Activated CD4-positive, alpha-beta T cell treated with anti-CD3 and anti-CD28 coated beads for 36 hours (primary cell): ENCODE data around the gene ZNF615. TPM values are rescaled to one million over a fixed set of nuclear protein-coding genes. Genes with fewer than 3 reads are reported as not detected.
A peak's percentile ranks its signal among the peaks of the same experiment; 100 is the strongest.
"Not testable (repeated sequence)": the region's sequence is repeated elsewhere in the genome, so short reads cannot be mapped to it uniquely, and the experiment has no call there.

ENCODE experiments used
- ATAC-seq: fragments of 200-7000 bp; cut with Tn5 transposase; one replicate; pipeline ENCODE4 v1.10.0; 2021; ENCODE audit warnings: mild to moderate bottlenecking, moderate library complexity
- CTCF ChIA-PET: fragments of 350-600 bp; sonication (Branson Sonifier 250); formaldehyde crosslinking; loops from one replicate; lab custom pipeline; 2021; ENCODE audit warnings: antibody characterized with exemption; lab: Charles Lee
- POLR2A ChIA-PET: fragments of 350-600 bp; sonication (Branson Sonifier 250); formaldehyde crosslinking; loops from one replicate; lab custom pipeline; 2021; ENCODE audit warnings: antibody characterized with exemption, inconsistent platforms; lab: Charles Lee
- DNase-seq: peaks from one replicate; pipeline ENCODE4 v3.0.0-alpha.2; 2020
- H3K27ac Mint-ChIP-seq: one replicate; pipeline ENCODE4 v1.8.0; 2021; ENCODE audit warnings: mixed read lengths
- H3K27me3 Mint-ChIP-seq: one replicate; pipeline ENCODE4 v1.8.0; 2021; ENCODE audit warnings: mixed read lengths
- H3K36me3 Mint-ChIP-seq: one replicate; pipeline ENCODE4 v1.8.0; 2021; ENCODE audit warnings: low read depth, mixed read lengths
- H3K4me1 Mint-ChIP-seq: one replicate; pipeline ENCODE4 v1.8.0; 2021; ENCODE audit warnings: mixed read lengths
- H3K4me3 Mint-ChIP-seq: one replicate; pipeline ENCODE4 v1.8.0; 2021; ENCODE audit warnings: mild to moderate bottlenecking, moderate library complexity, mixed read lengths
- H3K9me3 Mint-ChIP-seq: one replicate; pipeline ENCODE4 v1.8.0; 2021; ENCODE audit warnings: low read depth, mixed read lengths
- intact Hi-C, 2 experiments: fragments of 100-400 bp; cut with DNase I in 1 of 2; cut with micrococcal nuclease in 1 of 2; formaldehyde crosslinking; loops; one replicate each; pipeline versions ENCODE4 v1.14.2 to v1.15.1; 2022 to 2024; cut with DNase I, micrococcal nuclease
- total RNA-seq, 2 experiments: library from RNA; stranded (reverse); gene quantifications; one replicate each; pipeline ENCODE4 v1.2.3, GENCODE V29; 2021

The ZNF615 gene
- total RNA-seq, 2 experiments from 2014 or later: 8.7 to 9.0 TPM

DNA sequence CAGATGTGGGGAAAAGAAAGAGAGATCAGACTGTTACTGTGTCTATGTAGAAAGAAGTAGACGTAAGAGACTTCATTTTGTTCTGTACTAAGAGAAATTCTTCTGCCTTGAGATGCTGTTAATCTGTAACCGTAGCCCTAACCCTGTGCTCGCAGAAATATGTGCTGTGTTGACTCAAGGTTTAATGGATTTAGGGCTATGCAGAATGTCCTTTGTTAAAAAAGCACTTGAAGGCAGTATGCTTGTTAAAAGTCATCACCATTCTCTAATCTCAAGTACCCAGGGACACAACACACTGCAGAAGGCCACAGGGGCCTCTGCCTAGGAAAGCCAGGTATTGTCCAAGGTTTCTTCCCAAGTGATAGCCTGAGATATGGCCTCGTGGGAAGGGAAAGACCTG lies 16.5 kb upstream of the ZNF615 start:
- POLR2A ChIA-PET, H3K27ac Mint-ChIP-seq, CTCF ChIA-PET, ATAC-seq, DNase-seq, H3K4me3 Mint-ChIP-seq, H3K27me3 Mint-ChIP-seq: not testable (repeated sequence)
- Mint-ChIP-seq H3K36me3 (peaks cover 82% of the 10 kb centered on the region), H3K9me3 (peaks cover 57% of the 10 kb centered on the region), H3K4me1 (peaks cover 13% of the 10 kb centered on the region)
- intact Hi-C loops: loop anchor here in 1 of 2 experiments (10.0 kb wide), 1 partner anchor 320 kb away; no protein-coding TSS in a partner anchor

DNA sequence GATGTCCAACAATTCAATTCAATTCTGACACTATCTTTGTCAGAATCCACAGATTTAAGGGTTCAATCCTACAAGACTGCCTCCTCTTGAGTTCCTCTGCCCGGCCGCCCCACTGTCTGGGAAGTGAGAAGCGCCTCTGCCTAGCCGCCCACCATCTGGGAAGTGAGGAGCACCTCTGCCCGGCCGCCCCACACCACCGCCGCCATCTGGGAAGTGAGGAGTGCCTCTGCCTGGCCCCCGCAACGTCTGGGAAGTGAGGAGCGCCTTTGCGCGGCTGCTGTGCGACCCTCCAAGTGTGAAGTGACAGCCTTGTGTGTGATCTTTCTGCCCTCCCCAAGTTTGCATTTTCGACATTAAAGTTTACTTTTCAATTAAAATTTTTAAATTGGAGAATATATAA lies 14.2 kb upstream of the ZNF615 start:
- Mint-ChIP-seq H3K4me3 (no peak overlapping the region), H3K27me3 (no peaks in the 10 kb centered on the region), H3K9me3 (peaks cover 69% of the 10 kb centered on the region), H3K27ac (no peak overlapping the region), H3K4me1 (peaks cover 8% of the 10 kb centered on the region), H3K36me3 (peaks cover 96% of the 10 kb centered on the region)
- no peak for DNase-seq
- intact Hi-C loops: loop anchor here in 1 of 2 experiments (10.0 kb wide), 1 partner anchor 317 kb away; no protein-coding TSS in a partner anchor
- no peak for ATAC-seq
- CTCF ChIA-PET: no interaction called here
- POLR2A ChIA-PET: no interaction called here

DNA sequence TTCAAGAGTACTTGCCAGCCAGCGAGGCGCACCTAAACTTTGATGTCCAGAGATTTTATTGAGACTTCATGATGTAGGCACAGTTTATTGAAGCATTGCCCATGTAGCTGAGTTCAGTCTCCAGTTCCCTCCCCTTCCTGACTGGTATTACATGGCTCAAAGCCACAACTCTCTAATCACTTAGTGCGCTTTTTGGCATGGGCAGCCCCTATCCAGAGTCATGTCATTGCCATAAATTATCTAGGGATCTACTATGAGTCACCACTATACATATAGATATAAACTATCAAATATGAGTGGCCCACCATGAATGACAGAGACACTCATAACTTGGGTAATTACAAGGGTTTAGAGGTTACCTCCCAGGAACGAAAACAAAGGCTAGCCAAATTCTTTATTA lies 12.5 kb upstream of the ZNF615 start:
- Mint-ChIP-seq H3K36me3 (peaks cover 96% of the 10 kb centered on the region), H3K4me1 (no peaks in the 10 kb centered on the region), H3K27me3 (no peaks in the 10 kb centered on the region), H3K27ac (no peak overlapping the region), H3K9me3 (peaks cover 70% of the 10 kb centered on the region), H3K4me3 (no peak overlapping the region)
- ChIA-PET POLR2A (no interaction called here), CTCF (no interaction called here)
- peak; percentile 12 for ATAC-seq
- no peak for DNase-seq
- intact Hi-C loops: loop anchor here in 1 of 2 experiments (10.0 kb wide), 1 partner anchor 316 kb away; no protein-coding TSS in a partner anchor

DNA sequence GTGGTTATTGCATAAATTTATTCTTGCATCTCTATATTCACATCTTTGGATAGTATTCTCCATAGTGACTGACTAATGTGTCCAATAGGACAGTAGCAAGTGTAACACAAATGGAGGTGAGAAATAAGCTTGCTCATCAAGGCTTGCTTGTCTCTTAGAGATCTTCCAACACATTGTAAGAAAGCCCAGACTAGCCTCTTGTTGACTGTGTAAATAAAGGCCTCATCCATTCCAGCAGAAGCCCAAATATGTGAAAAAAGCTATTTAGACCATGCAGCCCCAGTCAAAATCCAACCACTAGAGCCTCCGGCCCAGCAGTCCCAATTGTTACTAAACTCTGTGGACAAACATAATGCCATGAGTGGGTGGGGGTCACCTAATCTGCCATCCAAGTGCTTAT lies 2.7 kb upstream of the ZNF615 start:
- ATAC-seq (no peak), DNase-seq (no peak)
- Mint-ChIP-seq H3K4me1 (peaks cover 15% of the 10 kb centered on the region), H3K27ac (no peak overlapping the region), H3K27me3 (no peaks in the 10 kb centered on the region), H3K9me3 (peaks cover 24% of the 10 kb centered on the region), H3K36me3 (peaks cover 66% of the 10 kb centered on the region), H3K4me3 (no peak overlapping the region)
- ChIA-PET POLR2A (no interaction called here), CTCF (no interaction called here)
- intact Hi-C loops: no loop called here

DNA sequence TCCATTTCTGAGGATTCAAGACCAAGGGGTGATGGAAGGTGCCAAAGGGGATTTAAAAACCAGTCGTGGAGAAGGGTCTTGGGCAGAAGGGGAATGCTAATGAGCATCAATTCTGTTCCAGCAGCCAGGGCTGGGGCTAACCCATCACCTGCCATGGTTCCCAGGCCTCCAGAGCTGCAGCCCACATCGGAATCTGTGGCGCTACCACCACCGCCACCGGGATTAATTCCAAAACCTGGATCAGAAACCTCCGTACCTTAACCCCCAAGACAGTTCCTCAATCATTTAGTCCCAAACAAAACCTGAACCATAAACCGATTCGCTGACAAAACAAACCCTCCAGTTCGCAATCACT lies 583 bp downstream of the ZNF615 start:
- peak; percentile 6 for ATAC-seq
- no peak for DNase-seq
- H3K4me1 Mint-ChIP-seq: peaks cover 15% of the 10 kb centered on the region
- intact Hi-C loops: loop anchor here (2.0 to 5.0 kb wide), 3 partner anchors 21 to 260 kb away; partner anchors contain the start of genes ZNF614 (in 1 of the 2) and ZNF766 (in 1 of the 2)
- H3K9me3 Mint-ChIP-seq: peaks cover 24% of the 10 kb centered on the region
- H3K27ac Mint-ChIP-seq: peak overlapping the region; percentile 98
- H3K36me3 Mint-ChIP-seq: peaks cover 67% of the 10 kb centered on the region
- H3K27me3 Mint-ChIP-seq: no peaks in the 10 kb centered on the region
- POLR2A ChIA-PET: interaction anchor here (0.6 kb wide), 1 partner anchor 44 kb away, joined by 3 read pairs; no protein-coding TSS in a partner anchor
- peak overlapping the region; percentile 90 for H3K4me3 Mint-ChIP-seq
- CTCF ChIA-PET: no interaction called here

DNA sequence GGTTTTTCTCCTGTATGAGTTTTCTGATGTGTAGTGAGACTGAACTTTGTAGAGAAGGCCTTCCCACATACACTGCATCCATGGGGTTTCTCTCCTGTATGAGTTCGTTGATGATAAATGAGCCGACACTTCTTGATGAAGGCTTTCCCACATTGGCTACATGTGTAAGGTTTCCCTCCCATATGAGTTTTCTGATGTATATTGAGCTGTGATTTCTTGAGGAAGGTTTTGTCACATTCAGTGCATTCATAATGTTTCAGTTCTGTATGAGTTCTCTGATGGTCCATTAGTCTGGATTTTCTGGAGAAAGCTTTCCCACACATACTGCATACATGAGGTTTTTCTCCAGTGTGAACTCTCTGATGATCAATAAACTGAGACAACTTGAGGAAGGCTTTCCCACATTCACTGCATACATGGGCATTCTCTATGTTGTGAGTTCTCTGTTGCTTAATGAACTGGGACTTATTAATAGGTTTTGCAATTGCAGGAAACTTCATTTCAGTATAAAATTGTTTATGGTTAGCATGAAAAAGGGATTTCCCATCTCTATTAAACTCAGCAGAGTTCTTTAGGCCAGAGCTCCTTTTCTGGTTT lies 13.9 kb downstream of the ZNF615 start:
- intact Hi-C loops: no loop called here
- peaks cover 76% of the 10 kb centered on the region for H3K36me3 Mint-ChIP-seq
- ATAC-seq (no peak), DNase-seq (no peak)
- ChIA-PET POLR2A (no interaction called here), CTCF (no interaction called here)
- H3K9me3 Mint-ChIP-seq: peaks cover 56% of the 10 kb centered on the region
- H3K27me3 Mint-ChIP-seq: no peaks in the 10 kb centered on the region
- H3K4me3 Mint-ChIP-seq: no peak overlapping the region
- no peaks in the 10 kb centered on the region for H3K4me1 Mint-ChIP-seq
- H3K27ac Mint-ChIP-seq: no peak overlapping the region

DNA sequence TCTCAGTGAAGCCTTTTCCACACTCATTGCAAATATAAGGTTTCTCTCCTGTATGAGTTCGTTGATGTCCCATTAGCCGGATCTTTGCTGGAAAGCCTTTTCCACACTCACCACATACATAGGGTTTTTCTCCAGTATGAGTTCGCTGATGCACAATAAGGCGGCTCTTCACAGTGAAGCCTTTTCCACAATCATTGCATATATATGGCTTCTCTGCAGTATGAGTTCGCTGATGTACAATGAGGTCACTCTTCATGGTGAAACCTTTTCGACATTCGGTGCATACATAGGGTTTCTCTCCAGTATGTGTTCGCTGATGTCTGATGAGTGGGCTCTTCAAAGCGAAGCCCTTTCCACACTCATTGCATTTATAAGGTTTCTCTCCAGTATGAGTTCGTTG lies 14.6 kb downstream of the ZNF615 start:
- H3K4me1 Mint-ChIP-seq: no peaks in the 10 kb centered on the region
- peaks cover 61% of the 10 kb centered on the region for H3K9me3 Mint-ChIP-seq
- H3K36me3 Mint-ChIP-seq: peaks cover 73% of the 10 kb centered on the region
- ATAC-seq: no peak
- H3K27me3 Mint-ChIP-seq: no peaks in the 10 kb centered on the region
- no peak overlapping the region for H3K4me3 Mint-ChIP-seq
- intact Hi-C loops: no loop called here
- POLR2A ChIA-PET: no interaction called here
- no peak for DNase-seq
- H3K27ac Mint-ChIP-seq: no peak overlapping the region
- CTCF ChIA-PET: no interaction called here

DNA sequence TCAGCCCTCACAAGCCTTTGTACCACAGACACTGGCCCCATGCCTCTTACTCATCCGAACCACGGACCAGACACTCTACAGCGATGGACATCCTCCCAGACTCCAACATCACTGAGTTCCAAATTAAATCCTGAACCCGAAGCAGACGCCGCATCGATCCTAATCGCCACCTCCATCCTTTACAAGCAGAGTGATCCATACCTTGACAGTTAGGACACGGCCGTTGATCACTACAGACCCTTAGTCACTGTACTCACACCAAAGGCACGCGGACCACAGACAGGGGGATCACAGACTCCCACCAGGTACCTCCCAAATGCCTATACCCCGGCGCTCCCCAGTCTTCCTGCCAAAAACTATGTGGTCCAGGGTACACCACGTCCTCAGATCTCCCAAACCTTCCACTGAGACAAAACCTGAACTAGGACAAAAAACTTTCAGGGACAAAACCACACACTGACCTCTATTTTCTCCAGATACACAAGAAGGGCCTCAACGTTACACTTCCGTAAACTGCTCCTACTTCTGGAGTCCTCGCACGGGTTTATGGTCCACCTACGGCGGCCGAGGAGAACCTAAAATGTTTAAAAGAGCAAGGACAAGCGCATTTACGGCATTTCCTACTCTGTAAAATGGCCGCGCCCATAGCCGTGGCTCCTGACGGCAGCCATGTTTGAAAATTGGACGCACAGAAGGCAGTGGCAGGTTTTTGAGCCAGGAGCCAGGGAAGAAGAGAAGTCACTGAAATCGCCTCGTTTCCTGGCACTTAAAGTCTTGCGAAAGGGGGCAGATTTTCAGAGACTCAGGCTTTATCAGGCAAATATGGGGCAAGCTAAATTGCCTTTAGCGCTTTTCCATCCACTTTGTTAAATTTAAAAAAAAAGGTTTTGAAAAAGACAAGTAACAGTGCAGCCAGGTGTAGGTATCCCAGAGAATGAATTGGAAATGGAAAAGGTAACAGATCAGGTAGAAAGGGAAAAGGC lies 21.4 kb downstream of the ZNF615 start, which contains the start of gene ZNF350:
TSS of gene ZNF350 (minus strand) at position 532 of the 983 bp plus-strand sequence. CDS start 12,480 bp downstream, outside the sequence.
- H3K27me3 Mint-ChIP-seq: no peaks in the 10 kb centered on the region
- ChIA-PET CTCF (interaction anchor here (0.7 kb wide), 1 partner anchor 15 kb away, joined by 3 read pairs; no protein-coding TSS in a partner anchor), POLR2A (interaction anchor here (0.6 kb wide), 1 partner anchor 548 kb away, joined by 3 read pairs; no protein-coding TSS in a partner anchor)
- peak; percentile 99 for ATAC-seq
- peaks cover 8% of the 10 kb centered on the region for H3K4me1 Mint-ChIP-seq
- DNase-seq: peak; percentile 94
- peak within 1 kb of the TSS; percentile 95 for H3K27ac Mint-ChIP-seq
- intact Hi-C loops: loop anchor here (1.0 to 2.0 kb wide), 8 partner anchors 22 to 203 kb away; partner anchors contain the start of genes ZNF613 (in 2 of the 2), ZNF615 (in 2 of the 2), ZNF432 (in 1 of the 2) and ZNF614 (in 1 of the 2)
- H3K36me3 Mint-ChIP-seq: peaks cover 59% of the 10 kb centered on the region
- peaks cover 44% of the 10 kb centered on the region for H3K9me3 Mint-ChIP-seq
- peak within 1 kb of the TSS; percentile 85 for H3K4me3 Mint-ChIP-seq

DNA sequence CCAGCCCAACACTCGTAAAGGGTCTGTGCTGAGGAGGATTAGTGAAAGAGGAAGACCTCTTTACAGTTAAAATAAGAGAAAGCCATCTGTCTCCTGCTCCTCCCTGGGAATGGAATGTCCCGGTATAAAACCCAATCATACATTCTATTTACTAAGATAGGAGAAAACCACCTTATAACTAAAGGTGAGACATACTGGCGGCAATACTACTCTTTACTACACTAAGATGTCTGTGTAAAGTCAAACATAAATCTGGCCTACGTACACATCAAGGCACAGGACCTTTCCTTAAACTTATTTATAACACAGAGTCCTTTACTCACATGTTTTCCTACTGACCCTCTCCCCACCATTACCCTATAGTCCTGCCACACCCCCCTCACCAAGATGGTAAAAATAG lies 24.6 kb downstream of the ZNF615 start:
- no peak overlapping the region for H3K27ac Mint-ChIP-seq
- ChIA-PET CTCF (no interaction called here), POLR2A (no interaction called here)
- H3K4me1 Mint-ChIP-seq: peaks cover 8% of the 10 kb centered on the region
- no peaks in the 10 kb centered on the region for H3K27me3 Mint-ChIP-seq
- H3K9me3 Mint-ChIP-seq: peaks cover 50% of the 10 kb centered on the region
- no peak for DNase-seq
- no peak for ATAC-seq
- peaks cover 78% of the 10 kb centered on the region for H3K36me3 Mint-ChIP-seq
- no peak overlapping the region for H3K4me3 Mint-ChIP-seq
- intact Hi-C loops: no loop called here

DNA sequence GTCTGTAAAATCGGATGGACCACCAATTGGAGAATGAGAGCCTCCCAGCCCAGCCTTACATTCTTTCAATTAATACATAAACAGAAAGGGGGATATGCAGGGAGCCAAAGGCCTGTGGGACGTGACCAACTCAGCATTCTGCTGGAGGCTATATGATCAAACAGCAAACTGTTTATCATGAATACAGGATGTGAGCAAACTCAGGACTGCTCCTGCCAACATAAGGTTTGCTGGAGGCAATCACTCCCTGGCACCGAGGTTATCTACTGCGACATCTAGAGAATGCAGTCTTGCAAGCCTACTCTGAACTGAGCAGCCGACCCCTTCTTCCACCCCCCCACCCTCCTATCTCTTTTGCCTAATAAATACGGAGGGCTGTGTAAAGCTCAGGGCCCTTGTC lies 27.1 kb downstream of the ZNF615 start:
- H3K4me1 Mint-ChIP-seq, H3K27ac Mint-ChIP-seq, CTCF ChIA-PET, DNase-seq, intact Hi-C loops, POLR2A ChIA-PET, ATAC-seq, H3K27me3 Mint-ChIP-seq, H3K4me3 Mint-ChIP-seq: not testable (repeated sequence)
- peaks cover 86% of the 10 kb centered on the region for H3K36me3 Mint-ChIP-seq
- peaks cover 60% of the 10 kb centered on the region for H3K9me3 Mint-ChIP-seq

DNA sequence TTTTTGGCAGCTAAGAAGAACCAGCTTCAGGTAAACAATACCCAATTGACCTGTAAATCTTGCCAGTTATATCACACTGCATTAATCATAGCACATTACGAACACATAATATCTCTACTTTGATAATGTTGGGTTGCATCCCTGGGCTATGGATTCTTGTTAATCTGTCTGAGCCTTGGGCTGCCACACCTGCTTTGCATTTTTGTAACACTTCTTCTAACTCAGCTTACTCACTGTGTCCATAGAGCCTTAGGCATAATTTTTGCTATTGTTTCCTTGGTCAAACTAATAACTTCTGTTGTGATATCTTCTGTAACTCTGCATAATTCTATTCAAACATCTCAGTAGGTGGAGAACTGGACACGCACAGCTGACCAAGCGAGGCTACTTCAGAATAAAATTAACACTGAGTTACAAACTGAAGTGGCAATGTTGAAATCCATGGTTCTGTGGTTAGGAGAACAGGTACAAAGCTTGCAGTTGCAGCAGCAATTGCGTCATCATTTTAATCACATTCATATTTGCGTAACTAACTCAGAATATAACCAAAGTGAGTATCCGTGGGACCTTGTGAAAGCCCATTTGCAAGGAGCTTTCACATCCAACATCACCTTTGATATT lies 27.8 kb downstream of the ZNF615 start:
- intact Hi-C loops: no loop called here
- DNase-seq (no peak), ATAC-seq (no peak)
- Mint-ChIP-seq H3K4me1 (peaks cover under 1% of the 10 kb centered on the region), H3K27me3 (no peaks in the 10 kb centered on the region), H3K4me3 (no peak overlapping the region), H3K9me3 (peaks cover 58% of the 10 kb centered on the region), H3K36me3 (peaks cover 87% of the 10 kb centered on the region), H3K27ac (no peak overlapping the region)
- POLR2A ChIA-PET: no interaction called here
- CTCF ChIA-PET: no interaction called here
